Measurements from ENCODE around the gene GID8. TPM values are rescaled to one million over a fixed set of nuclear protein-coding genes. Genes with fewer than 3 reads are reported as not detected.
A peak's percentile ranks its signal among the peaks of the same experiment; 100 is the strongest.

GID8 gene
- total and polyA plus RNA-seq, 2 of the 13 experiments (the other 11 are each of a cell fraction or from before 2014, with no cell fraction given): 39.6 to 59.8 TPM

- Histone ChIP-seq H3K4me1 (ENCODE audit: insufficient read depth, low read length) (peaks cover 73% of the 10 kb centered on the region), H3K4me2 (ENCODE audit: low read depth, low read length) (peak overlapping the region; percentile 81), H4K20me1 (ENCODE audit: insufficient read depth, low read length) (peaks cover 55% of the 10 kb centered on the region), H3K9ac (ENCODE audit: insufficient read depth, low read depth, low read length) (peak overlapping the region; percentile 97), H2AFZ (ENCODE audit: low read length) (no peak overlapping the region), H3K27me3 (ENCODE audit: control insufficient read depth in 1 of 2, insufficient read depth in 2 of 2, low read length in 2 of 2) (no peaks in the 10 kb centered on the region; a peak in 1 of 5 replicates), H3K9me3 (ENCODE audit: low read length) (no peaks in the 10 kb centered on the region), H3K4me3 (replicated peaks in 1 of 3; ENCODE audit: insufficient read depth in 1 of 3, low read depth in 2 of 3, low read length in 3 of 3) (peak overlapping the region; percentile 76 to 94 (median 80)), H3K27ac (ENCODE audit: extremely low read length, insufficient read depth, low read length) (peak overlapping the region; percentile 89), H3K36me3 (replicated peaks in 1 of 2; ENCODE audit: control insufficient read depth in 1 of 2, insufficient read depth in 2 of 2, low read length in 2 of 2) (peaks cover 22 to 42% of the 10 kb centered on the region in 2 experiments), H3K79me2 (ENCODE audit: insufficient read depth, low read length) (peaks cover 94% of the 10 kb centered on the region)
- DNase-seq (ENCODE audit: low spot score): peak; percentile 94
- ATAC-seq: peak; percentile 86
- 1% methylated on average over 81 of the region's 92 CpGs for WGBS (ENCODE audit: low lambda C conversion rate)
- ChIA-PET CTCF (ENCODE audit: low intra/inter-chr PET ratio, low total read pairs) (no interaction called here), POLR2A (interaction anchor here (1.0 to 7.5 kb wide), 18 partner anchors 9 to 271 kb away, joined by 3 to 205 read pairs (median 7); partner anchors contain the start of genes DIDO1, SLC17A9 and TCFL5)
- peak; percentile 52 for FAIRE-seq
- in situ Hi-C loops (cut with HindIII; ENCODE audit: extremely low pct_ligation_motif_present, low pct_unique_long_range_greater_than_20kb) (no loop called here), intact Hi-C loops (cut with micrococcal nuclease; ENCODE audit: unreplicated experiment) (loop anchor here (1.0 to 5.0 kb wide), 3 partner anchors 18 to 35 kb away; no protein-coding TSS in a partner anchor)
- BruUV-seq (replicated peaks): no TSS peak
- peak; percentile 16; the same call in 1 of the 2 replicates for TF ChIP-seq SRF (IDR thresholded peaks at IDR 0.05; ENCODE audit: low read depth, low read length)
- TF ChIP-seq, protein P1, sequence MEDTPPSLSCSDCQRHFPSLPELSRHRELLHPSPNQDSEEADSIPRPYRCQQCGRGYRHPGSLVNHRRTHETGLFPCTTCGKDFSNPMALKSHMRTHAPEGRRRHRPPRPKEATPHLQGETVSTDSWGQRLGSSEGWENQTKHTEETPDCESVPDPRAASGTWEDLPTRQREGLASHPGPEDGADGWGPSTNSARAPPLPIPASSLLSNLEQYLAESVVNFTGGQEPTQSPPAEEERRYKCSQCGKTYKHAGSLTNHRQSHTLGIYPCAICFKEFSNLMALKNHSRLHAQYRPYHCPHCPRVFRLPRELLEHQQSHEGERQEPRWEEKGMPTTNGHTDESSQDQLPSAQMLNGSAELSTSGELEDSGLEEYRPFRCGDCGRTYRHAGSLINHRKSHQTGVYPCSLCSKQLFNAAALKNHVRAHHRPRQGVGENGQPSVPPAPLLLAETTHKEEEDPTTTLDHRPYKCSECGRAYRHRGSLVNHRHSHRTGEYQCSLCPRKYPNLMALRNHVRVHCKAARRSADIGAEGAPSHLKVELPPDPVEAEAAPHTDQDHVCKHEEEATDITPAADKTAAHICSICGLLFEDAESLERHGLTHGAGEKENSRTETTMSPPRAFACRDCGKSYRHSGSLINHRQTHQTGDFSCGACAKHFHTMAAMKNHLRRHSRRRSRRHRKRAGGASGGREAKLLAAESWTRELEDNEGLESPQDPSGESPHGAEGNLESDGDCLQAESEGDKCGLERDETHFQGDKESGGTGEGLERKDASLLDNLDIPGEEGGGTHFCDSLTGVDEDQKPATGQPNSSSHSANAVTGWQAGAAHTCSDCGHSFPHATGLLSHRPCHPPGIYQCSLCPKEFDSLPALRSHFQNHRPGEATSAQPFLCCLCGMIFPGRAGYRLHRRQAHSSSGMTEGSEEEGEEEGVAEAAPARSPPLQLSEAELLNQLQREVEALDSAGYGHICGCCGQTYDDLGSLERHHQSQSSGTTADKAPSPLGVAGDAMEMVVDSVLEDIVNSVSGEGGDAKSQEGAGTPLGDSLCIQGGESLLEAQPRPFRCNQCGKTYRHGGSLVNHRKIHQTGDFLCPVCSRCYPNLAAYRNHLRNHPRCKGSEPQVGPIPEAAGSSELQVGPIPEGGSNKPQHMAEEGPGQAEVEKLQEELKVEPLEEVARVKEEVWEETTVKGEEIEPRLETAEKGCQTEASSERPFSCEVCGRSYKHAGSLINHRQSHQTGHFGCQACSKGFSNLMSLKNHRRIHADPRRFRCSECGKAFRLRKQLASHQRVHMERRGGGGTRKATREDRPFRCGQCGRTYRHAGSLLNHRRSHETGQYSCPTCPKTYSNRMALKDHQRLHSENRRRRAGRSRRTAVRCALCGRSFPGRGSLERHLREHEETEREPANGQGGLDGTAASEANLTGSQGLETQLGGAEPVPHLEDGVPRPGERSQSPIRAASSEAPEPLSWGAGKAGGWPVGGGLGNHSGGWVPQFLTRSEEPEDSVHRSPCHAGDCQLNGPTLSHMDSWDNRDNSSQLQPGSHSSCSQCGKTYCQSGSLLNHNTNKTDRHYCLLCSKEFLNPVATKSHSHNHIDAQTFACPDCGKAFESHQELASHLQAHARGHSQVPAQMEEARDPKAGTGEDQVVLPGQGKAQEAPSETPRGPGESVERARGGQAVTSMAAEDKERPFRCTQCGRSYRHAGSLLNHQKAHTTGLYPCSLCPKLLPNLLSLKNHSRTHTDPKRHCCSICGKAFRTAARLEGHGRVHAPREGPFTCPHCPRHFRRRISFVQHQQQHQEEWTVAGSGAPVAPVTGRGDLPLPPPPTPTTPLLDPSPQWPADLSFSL (CRISPR knock-in tag; IDR thresholded peaks at IDR 0.05): no peak; the same call in 1 of the 2 replicates
- TF ChIP-seq ZNF556 (CRISPR knock-in tag; IDR thresholded peaks at IDR 0.05; ENCODE audit: borderline replicate concordance): peak; percentile 98
- TF ChIP-seq ZNF503 (CRISPR knock-in tag; IDR thresholded peaks at IDR 0.05): peak; percentile 84; the same call in 1 of the 2 replicates
- peak; percentile 54; the same call in 1 of the 2 replicates for TF ChIP-seq ATF1 (CRISPR knock-in tag; IDR thresholded peaks at IDR 0.05)
- TF ChIP-seq HES4 (CRISPR knock-in tag; IDR thresholded peaks at IDR 0.05; ENCODE audit: borderline replicate concordance): peak; percentile 95
- TF ChIP-seq MIER3 (CRISPR knock-in tag; IDR thresholded peaks at IDR 0.05; ENCODE audit: borderline replicate concordance): peak; percentile 98
- peak; percentile 47; the same call in 1 of the 2 replicates for TF ChIP-seq ISX (CRISPR knock-in tag; conservative IDR thresholded peaks at IDR 0.05)
- peak; percentile 43; the same call in 1 of the 2 replicates for TF ChIP-seq DNMT3B (CRISPR knock-in tag; conservative IDR thresholded peaks at IDR 0.05)
- no peak; the same call in 1 of the 2 replicates for TF ChIP-seq ZNF337 (CRISPR knock-in tag; IDR thresholded peaks at IDR 0.05; ENCODE audit: borderline replicate concordance, low read depth)
- TF ChIP-seq ZNF136 (CRISPR knock-in tag; IDR thresholded peaks at IDR 0.05; ENCODE audit: low read depth): no peak
- TF ChIP-seq, protein P2, sequence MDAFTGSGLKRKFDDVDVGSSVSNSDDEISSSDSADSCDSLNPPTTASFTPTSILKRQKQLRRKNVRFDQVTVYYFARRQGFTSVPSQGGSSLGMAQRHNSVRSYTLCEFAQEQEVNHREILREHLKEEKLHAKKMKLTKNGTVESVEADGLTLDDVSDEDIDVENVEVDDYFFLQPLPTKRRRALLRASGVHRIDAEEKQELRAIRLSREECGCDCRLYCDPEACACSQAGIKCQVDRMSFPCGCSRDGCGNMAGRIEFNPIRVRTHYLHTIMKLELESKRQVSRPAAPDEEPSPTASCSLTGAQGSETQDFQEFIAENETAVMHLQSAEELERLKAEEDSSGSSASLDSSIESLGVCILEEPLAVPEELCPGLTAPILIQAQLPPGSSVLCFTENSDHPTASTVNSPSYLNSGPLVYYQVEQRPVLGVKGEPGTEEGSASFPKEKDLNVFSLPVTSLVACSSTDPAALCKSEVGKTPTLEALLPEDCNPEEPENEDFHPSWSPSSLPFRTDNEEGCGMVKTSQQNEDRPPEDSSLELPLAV (CRISPR knock-in tag; conservative IDR thresholded peaks at IDR 0.05; ENCODE audit: low read depth): no peak; the same call in 1 of the 2 replicates
- peak; percentile 90 for TF ChIP-seq ARNTL (CRISPR knock-in tag; IDR thresholded peaks at IDR 0.05)
These were observed 461 bp upstream of the GID8 start for GRCh38 chr20:62937268-62938104.
